ENCODE data around the gene TEX55.
"Not testable (repeated sequence)": the region's sequence is repeated elsewhere in the genome, so short reads cannot be mapped to it uniquely, and the experiment has no call there.

Gene TEX55

DNA sequence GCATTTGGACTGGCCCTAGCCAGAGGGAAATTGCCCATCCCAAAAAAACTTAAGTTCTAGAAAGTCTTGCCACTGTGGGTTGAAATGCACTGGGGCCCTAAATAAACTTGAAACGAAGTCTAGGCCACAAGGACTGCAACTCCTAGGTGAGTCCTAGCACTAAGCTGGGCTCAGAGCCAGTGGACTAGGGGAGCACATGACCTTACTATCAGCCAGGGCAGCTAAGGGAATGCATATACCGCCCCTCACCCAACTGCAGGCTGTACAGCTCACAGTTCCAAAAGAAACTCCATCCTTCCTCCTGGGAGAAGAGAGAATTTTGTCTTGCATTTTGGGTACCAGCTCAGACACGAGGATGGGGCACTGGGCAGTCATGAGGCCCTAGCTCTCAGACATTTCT is 23.6 kb upstream of the TEX55 start:
- TF ChIP-seq, protein P1, sequence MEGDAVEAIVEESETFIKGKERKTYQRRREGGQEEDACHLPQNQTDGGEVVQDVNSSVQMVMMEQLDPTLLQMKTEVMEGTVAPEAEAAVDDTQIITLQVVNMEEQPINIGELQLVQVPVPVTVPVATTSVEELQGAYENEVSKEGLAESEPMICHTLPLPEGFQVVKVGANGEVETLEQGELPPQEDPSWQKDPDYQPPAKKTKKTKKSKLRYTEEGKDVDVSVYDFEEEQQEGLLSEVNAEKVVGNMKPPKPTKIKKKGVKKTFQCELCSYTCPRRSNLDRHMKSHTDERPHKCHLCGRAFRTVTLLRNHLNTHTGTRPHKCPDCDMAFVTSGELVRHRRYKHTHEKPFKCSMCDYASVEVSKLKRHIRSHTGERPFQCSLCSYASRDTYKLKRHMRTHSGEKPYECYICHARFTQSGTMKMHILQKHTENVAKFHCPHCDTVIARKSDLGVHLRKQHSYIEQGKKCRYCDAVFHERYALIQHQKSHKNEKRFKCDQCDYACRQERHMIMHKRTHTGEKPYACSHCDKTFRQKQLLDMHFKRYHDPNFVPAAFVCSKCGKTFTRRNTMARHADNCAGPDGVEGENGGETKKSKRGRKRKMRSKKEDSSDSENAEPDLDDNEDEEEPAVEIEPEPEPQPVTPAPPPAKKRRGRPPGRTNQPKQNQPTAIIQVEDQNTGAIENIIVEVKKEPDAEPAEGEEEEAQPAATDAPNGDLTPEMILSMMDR (IDR thresholded peaks at IDR 0.05; ENCODE audit: low read length, missing control alignments): no peak
- no peak for DNase-seq (ENCODE audit: low read depth)

DNA sequence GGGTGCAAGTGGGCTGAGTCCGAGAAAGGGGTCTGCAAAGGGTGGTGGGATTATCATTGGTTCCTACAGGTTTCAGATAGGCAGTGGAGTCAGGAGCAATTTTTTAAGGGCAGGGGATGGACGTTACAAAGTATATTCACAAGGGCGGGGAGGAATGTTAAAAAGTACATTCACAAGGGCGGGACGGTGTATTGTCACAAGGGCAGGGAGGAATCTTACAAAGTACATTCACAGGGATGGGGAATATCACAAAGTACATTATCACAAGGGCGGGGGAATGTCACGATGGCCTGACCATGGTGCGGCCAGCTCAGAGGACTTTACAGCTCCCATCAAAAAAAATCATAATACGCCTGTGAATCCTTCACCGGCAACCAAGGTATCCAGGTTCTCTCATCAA is 20.6 kb upstream of the TEX55 start:
- no peak for DNase-seq (ENCODE audit: low read depth)
- H3K4me3 ChIP-seq (replicated peaks; ENCODE audit: low read depth, low read length): no peak overlapping the region
- TF ChIP-seq, protein P1 (IDR thresholded peaks at IDR 0.05; ENCODE audit: low read length, missing control alignments): no peak

More for the DNA sequence above, 23.6 kb upstream of the TEX55 start:
- H3K4me3 ChIP-seq (replicated peaks; ENCODE audit: low read depth, low read length): no peak overlapping the region

DNA sequence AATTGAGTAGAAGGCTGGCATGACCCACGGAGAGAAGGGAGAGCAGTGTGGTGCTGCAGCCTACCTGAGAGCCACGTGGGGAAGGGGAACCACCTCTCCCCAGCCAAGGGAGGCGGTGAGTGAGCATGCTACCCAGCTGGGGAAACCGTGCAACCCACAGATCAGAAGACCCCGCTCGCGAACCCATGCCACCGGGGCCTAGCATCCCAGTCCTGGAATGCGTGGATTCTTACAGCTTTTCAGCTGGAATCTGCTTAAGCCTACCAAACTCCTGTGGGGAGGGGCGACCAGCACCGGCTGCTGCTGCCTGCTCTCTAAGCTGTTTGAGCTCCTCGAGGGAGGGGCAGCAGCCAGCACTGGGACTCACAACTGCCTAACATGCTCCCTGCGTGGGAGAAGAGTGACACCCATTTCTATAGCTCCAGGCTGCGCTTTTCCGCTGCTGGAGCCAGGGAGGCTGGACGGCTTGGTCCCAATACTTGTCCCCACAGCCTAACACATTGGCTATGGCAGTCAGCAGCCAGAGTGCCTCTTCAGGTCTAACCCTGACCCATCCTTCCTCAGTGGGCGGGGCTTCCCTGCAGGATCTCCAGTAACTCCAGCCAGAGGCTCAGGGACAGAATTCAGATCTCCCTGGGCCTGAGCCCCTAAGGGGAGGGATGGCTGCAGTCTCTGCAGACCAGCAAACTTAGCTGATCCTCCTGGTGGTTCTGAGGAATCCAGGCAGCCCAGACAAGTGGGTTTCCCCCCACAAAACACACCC is 20.0 kb upstream of the TEX55 start:
- TF ChIP-seq, protein P1 (IDR thresholded peaks at IDR 0.05; ENCODE audit: low read length, missing control alignments): no peak

GRCh38 chr3:119130291-119130690 is 15.7 kb upstream of the TEX55 start:
- DNase-seq (ENCODE audit: low read depth); H3K4me3 ChIP-seq (replicated peaks; ENCODE audit: low read depth, low read length): not testable (repeated sequence)

More for the DNA sequence above, 20.0 kb upstream of the TEX55 start:
- H3K4me3 ChIP-seq (replicated peaks; ENCODE audit: low read depth, low read length): no peak overlapping the region
- DNase-seq (ENCODE audit: low read depth): no peak

DNA sequence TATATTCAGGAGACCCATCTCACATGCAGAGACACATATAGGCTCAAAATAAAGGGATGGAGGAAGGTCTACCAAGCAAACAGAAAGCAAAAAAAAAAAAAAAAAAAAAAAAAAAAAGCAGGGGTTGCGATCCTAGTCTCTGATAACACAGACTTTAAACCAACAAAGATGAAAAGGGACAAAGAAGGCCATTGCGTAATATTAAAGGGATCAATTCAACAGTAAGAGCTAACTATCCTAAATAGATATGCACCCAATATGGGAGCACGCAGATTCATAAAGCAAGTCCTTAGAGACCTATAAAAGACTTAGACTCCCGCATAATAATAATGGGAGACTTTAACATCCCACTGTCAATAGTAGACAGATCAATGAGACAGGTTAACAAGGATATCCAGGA is 13.7 kb upstream of the TEX55 start:
- not testable (repeated sequence) for DNase-seq (ENCODE audit: low read depth); H3K4me3 ChIP-seq (replicated peaks; ENCODE audit: low read depth, low read length)

- H3K4me3 ChIP-seq (replicated peaks; ENCODE audit: low read depth, low read length); DNase-seq (ENCODE audit: low read depth): not testable (repeated sequence)
Measured at GRCh38 chr3:119139360-119139759, 6.6 kb upstream of the TEX55 start.

- H3K4me3 ChIP-seq (replicated peaks; ENCODE audit: low read depth, low read length): no peak overlapping the region
- TF ChIP-seq, protein P1 (IDR thresholded peaks at IDR 0.05; ENCODE audit: low read length, missing control alignments): no peak
- DNase-seq (ENCODE audit: low read depth): no peak
Measured at GRCh38 chr3:119140466-119140865, 5.5 kb upstream of the TEX55 start.

DNA sequence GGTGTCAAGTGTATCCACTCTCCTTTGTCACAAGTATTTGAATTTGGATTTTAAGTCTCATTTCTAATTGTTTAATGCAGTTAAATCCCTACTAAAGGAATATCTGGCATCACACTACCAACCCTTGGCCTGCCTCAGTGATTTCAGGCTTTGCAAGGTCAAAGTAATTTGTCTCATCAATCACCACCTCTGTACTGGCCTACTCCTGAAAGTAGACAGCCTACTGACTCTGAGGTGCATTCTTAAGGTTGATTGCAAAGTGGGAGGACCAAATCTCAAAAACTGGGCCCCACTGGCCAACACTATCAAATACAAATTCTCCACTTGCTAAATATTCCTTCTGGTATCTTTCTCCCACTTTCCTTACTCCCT is 851 bp upstream of the TEX55 start:
- TF ChIP-seq, protein P1 (IDR thresholded peaks at IDR 0.05; ENCODE audit: low read length, missing control alignments): no peak
- DNase-seq (ENCODE audit: low read depth): no peak
- H3K4me3 ChIP-seq (replicated peaks; ENCODE audit: low read depth, low read length): no peak overlapping the region
